ENCODE results near the gene CFP.

Gene CFP

GRCh38 chrX:47638816-47639215, 9.1 kb upstream of the CFP start:
- in situ Hi-C loops (cut with MboI; ENCODE audit: low sequenced_read_pairs) = no loop called here

GRCh38 chrX:47637546-47638195, 7.9 kb upstream of the CFP start:
- in situ Hi-C loops (cut with MboI; ENCODE audit: low sequenced_read_pairs) = no loop called here

- in situ Hi-C loops (cut with MboI; ENCODE audit: low sequenced_read_pairs) = no loop called here
Observed at GRCh38 chrX:47634871-47635575, 5.3 kb upstream of the CFP start.

GRCh38 chrX:47633689-47634590, 4.2 kb upstream of the CFP start:
- in situ Hi-C loops (cut with MboI; ENCODE audit: low sequenced_read_pairs) = no loop called here

GRCh38 chrX:47632666-47633065, 2.9 kb upstream of the CFP start:
- in situ Hi-C loops (cut with MboI; ENCODE audit: low sequenced_read_pairs) = no loop called here

- in situ Hi-C loops (cut with MboI; ENCODE audit: low sequenced_read_pairs) = no loop called here
Observed at GRCh38 chrX:47631676-47632075, 1.9 kb upstream of the CFP start.

GRCh38 chrX:47628982-47629381, 748 bp downstream of the CFP start:
- in situ Hi-C loops (cut with MboI; ENCODE audit: low sequenced_read_pairs) = loop anchor here (10.0 kb wide), 1 partner anchor 54 kb away; no protein-coding TSS in a partner anchor

GRCh38 chrX:47625365-47625764, 4.4 kb downstream of the CFP start:
- in situ Hi-C loops (cut with MboI; ENCODE audit: low sequenced_read_pairs) = loop anchor here (10.0 kb wide), 1 partner anchor 51 kb away; no protein-coding TSS in a partner anchor

- in situ Hi-C loops (cut with MboI; ENCODE audit: low sequenced_read_pairs) = loop anchor here (10.0 kb wide), 1 partner anchor 49 kb away; no protein-coding TSS in a partner anchor
Observed at GRCh38 chrX:47623540-47624027, 6.1 kb downstream of the CFP start.

GRCh38 chrX:47621851-47622250, 7.9 kb downstream of the CFP start:
- in situ Hi-C loops (cut with MboI; ENCODE audit: low sequenced_read_pairs) = loop anchor here (10.0 kb wide), 1 partner anchor 47 kb away; no protein-coding TSS in a partner anchor

GRCh38 chrX:47620303-47620685, 9.4 kb downstream of the CFP start:
- in situ Hi-C loops (cut with MboI; ENCODE audit: low sequenced_read_pairs) = loop anchor here (10.0 kb wide), 1 partner anchor 45 kb away; no protein-coding TSS in a partner anchor

GRCh38 chrX:47619486-47620302, 10.0 kb downstream of the CFP start, which contains the start of gene SYN1:
TSS of gene SYN1 (minus strand) at chrX:47619857. CDS start at chrX:47619728, 129 bp downstream.
- in situ Hi-C loops (cut with MboI; ENCODE audit: low sequenced_read_pairs) = loop anchor here (10.0 kb wide), 1 partner anchor 45 kb away; no protein-coding TSS in a partner anchor

- in situ Hi-C loops (cut with MboI; ENCODE audit: low sequenced_read_pairs) = no loop called here
Observed at GRCh38 chrX:47618923-47619485, 10.7 kb downstream of the CFP start.

GRCh38 chrX:47614618-47615017, 15.1 kb downstream of the CFP start:
- in situ Hi-C loops (cut with MboI; ENCODE audit: low sequenced_read_pairs) = no loop called here

GRCh38 chrX:47613082-47613481, 16.6 kb downstream of the CFP start:
- in situ Hi-C loops (cut with MboI; ENCODE audit: low sequenced_read_pairs) = no loop called here

- in situ Hi-C loops (cut with MboI; ENCODE audit: low sequenced_read_pairs) = no loop called here
Observed at GRCh38 chrX:47612418-47612817, 17.3 kb downstream of the CFP start.

GRCh38 chrX:47611926-47612325, 17.8 kb downstream of the CFP start:
- in situ Hi-C loops (cut with MboI; ENCODE audit: low sequenced_read_pairs) = no loop called here

GRCh38 chrX:47611489-47611888, 18.2 kb downstream of the CFP start:
- in situ Hi-C loops (cut with MboI; ENCODE audit: low sequenced_read_pairs) = no loop called here

GRCh38 chrX:47610511-47610910, 19.2 kb downstream of the CFP start:
- in situ Hi-C loops (cut with MboI; ENCODE audit: low sequenced_read_pairs) = no loop called here
